IMR-90 (cell line): Measurements from ENCODE around the gene SAFB2.
A peak's percentile ranks its signal among the peaks of the same experiment; 100 is the strongest.

Experiments
- BHLHE40 ChIP-seq: fragments of 150-350 bp; IDR thresholded peaks from 2 replicates; pipeline ENCODE4 v1.6.1; 2016; ENCODE audit warnings: mild to moderate bottlenecking, low read depth, low read length
- CEBPB ChIP-seq: IDR thresholded peaks from 2 replicates; pipeline ENCODE4 v1.6.1; 2012; ENCODE audit warnings: low read depth, low read length, improper control_type of control experiment
- CHD1 ChIP-seq: IDR thresholded peaks from 2 replicates; pipeline ENCODE4 v1.6.1; 2012; ENCODE audit warnings: low read depth, low read length, improper control_type of control experiment
- CTCF ChIP-seq: conservative IDR thresholded peaks from 2 replicates; pipeline ENCODE4 v1.5.1; 2012; ENCODE audit warnings: mild to moderate bottlenecking, low read depth, low read length, improper control_type of control experiment
- FOS ChIP-seq: fragments of 150-350 bp; IDR thresholded peaks from 2 replicates; pipeline ENCODE4 v1.6.1; 2016; ENCODE audit warnings: low read depth, low read length
- MAZ ChIP-seq: IDR thresholded peaks from 2 replicates; pipeline ENCODE4 v1.6.1; 2012; ENCODE audit warnings: low read depth, mild to moderate bottlenecking, low read length, improper control_type of control experiment, moderate library complexity, borderline replicate concordance
- NFE2L2 ChIP-seq: fragments of 150-350 bp; IDR thresholded peaks from 2 replicates; pipeline ENCODE4 v1.6.1; 2016; ENCODE audit warnings: low read depth, mild to moderate bottlenecking, low read length
- POLR2A ChIP-seq: IDR thresholded peaks from 2 replicates; pipeline ENCODE4 v1.6.1; 2012; ENCODE audit warnings: mild to moderate bottlenecking, low read depth, low read length
- RAD21 ChIP-seq: IDR thresholded peaks from 2 replicates; pipeline ENCODE4 v1.6.1; 2012; ENCODE audit warnings: low read length, improper control_type of control experiment
- RCOR1 ChIP-seq: IDR thresholded peaks from 2 replicates; pipeline ENCODE4 v1.6.1; 2012; ENCODE audit warnings: mild to moderate bottlenecking, low read length, improper control_type of control experiment; ENCODE audit not compliant: insufficient replicate concordance
- RFX5 ChIP-seq: IDR thresholded peaks from 2 replicates; pipeline ENCODE4 v1.8.0; 2012; ENCODE audit warnings: low read depth, mild to moderate bottlenecking, low read length, moderate library complexity
- SMC3 ChIP-seq: fragments of 150-350 bp; IDR thresholded peaks from 2 replicates; pipeline ENCODE4 v1.6.1; 2016; ENCODE audit warnings: low read depth, mild to moderate bottlenecking, antibody characterized with exemption, low read length, moderate library complexity
- TF ChIP-seq, protein P1 (sequence below): fragments of 150-350 bp; IDR thresholded peaks from 2 replicates; pipeline ENCODE4 v1.6.1; 2016; ENCODE audit warnings: low read depth, mild to moderate bottlenecking, low read length, moderate library complexity, borderline replicate concordance

DNA sequence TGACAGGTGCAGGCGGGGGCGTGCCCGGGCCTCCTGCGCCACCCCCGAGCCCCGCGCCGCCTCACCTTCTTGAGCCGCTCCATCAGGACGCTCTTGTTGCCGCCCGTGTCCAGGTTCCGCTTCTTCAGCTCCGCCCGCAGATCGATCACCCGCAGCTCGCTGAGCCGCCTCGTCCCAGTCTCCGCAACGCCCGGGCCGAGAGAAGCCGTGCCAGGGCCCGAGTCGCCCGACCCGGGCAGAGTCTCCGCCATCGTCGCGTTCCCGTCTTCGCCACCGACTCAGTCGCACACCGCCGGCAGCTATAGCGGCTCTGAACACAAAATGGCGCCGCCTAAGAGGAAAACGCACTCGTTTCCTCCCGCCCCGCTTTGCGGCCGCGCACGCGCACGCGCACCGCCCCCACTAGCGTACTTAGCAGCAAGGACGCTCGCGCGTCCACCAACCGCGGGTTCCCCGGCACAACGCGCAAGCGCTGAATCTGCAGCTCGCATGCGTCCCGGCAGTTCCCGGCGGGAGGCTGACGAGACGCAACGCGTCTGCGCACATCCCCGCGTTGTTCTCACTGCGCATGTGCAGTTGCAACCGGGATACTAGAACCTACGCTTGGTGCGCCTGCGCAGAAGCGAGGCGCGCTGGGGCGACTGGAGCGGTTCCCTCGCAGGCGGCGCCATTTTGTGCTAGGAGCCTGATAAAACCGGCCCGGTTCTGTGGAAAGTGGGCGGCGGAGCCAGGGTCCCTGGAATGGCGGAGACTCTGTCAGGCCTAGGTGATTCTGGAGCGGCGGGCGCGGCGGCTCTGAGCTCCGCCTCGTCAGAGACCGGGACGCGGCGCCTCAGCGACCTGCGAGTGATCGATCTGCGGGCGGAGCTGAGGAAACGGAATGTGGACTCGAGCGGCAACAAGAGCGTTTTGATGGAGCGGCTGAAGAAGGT lies at the start of gene SAFB2, which contains the start of gene SAFB:
- TF ChIP-seq NFE2L2, result no peak
- no peak; the same call in 1 of the 2 replicates for TF ChIP-seq CTCF
- no peak for TF ChIP-seq CEBPB
- TF ChIP-seq CHD1, result no peak
- no peak for TF ChIP-seq RCOR1
- no peak for TF ChIP-seq RFX5
- TF ChIP-seq POLR2A, result peak; percentile 97
- TF ChIP-seq SMC3, result no peak
- TF ChIP-seq RAD21, result no peak
- no peak for TF ChIP-seq FOS
- TF ChIP-seq, protein P1, sequence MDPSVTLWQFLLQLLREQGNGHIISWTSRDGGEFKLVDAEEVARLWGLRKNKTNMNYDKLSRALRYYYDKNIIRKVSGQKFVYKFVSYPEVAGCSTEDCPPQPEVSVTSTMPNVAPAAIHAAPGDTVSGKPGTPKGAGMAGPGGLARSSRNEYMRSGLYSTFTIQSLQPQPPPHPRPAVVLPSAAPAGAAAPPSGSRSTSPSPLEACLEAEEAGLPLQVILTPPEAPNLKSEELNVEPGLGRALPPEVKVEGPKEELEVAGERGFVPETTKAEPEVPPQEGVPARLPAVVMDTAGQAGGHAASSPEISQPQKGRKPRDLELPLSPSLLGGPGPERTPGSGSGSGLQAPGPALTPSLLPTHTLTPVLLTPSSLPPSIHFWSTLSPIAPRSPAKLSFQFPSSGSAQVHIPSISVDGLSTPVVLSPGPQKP, result no peak
- peak; percentile 37; the same call in 1 of the 2 replicates for TF ChIP-seq BHLHE40
- peak; percentile 90; the same call in 1 of the 2 replicates for TF ChIP-seq MAZ
